SK-N-SH (cell line): ENCODE results near the gene SKOR2. TPM values are rescaled to one million over a fixed set of nuclear protein-coding genes. Genes with fewer than 3 reads are reported as not detected.

ENCODE experiments used
- CTCF ChIA-PET: fragments of 300-600, 350-600 bp; formaldehyde crosslinking; extraction: SDS; loops from one replicate; lab custom pipeline; 2021; lab: Yijun Ruan, JAX
- POLR2A ChIA-PET: fragments of 350-600 bp; sonication (Branson Sonifier 250); formaldehyde crosslinking; extraction: SDS; loops from one replicate; lab custom pipeline; 2020; ENCODE audit warnings: antibody characterized with exemption, inconsistent platforms; lab: Yijun Ruan, JAX
- DNase-seq: peaks from one replicate; pipeline ENCODE4 v3.0.0; 2012
- H2AFZ ChIP-seq: fragments of 200-600 bp; sonication (generic); 2 replicates; pipeline ENCODE4 v1.8.1; 2016; ENCODE audit warnings: antibody characterized with exemption, mild to moderate bottlenecking, low read depth
- H3F3A ChIP-seq: fragments of 200-600 bp; sonication (generic); replicated peaks from 2 replicates; pipeline ENCODE3; 2016; ENCODE audit warnings: antibody characterized with exemption, mild to moderate bottlenecking; ENCODE audit not compliant: insufficient read depth
- H3K27ac ChIP-seq, 2 experiments: fragments of 200-500 bp in 1 of 2; fragments of 200-600 bp in 1 of 2; sonication (Bioruptor generic) in 1 of 2; sonication (generic), shearing (Covaris generic) in 1 of 2; 2 replicates each; pipeline versions ENCODE4 v1.5.1 to v1.6.1; 2014 to 2016; ENCODE audit warnings: low read depth in 2 of 2, inconsistent platforms in 1 of 2, low read length in 1 of 2, mild to moderate bottlenecking in 1 of 2, mixed read lengths in 1 of 2
- H3K27me3 ChIP-seq: fragments of 200-600 bp; sonication (generic), shearing (Covaris generic); 2 replicates; pipeline ENCODE4 v1.6.1; 2016; ENCODE audit warnings: mixed run types; ENCODE audit not compliant: insufficient read depth
- H3K36me3 ChIP-seq, 2 experiments: fragments of 200-500 bp in 1 of 2; fragments of 200-600 bp in 1 of 2; sonication (Bioruptor generic) in 1 of 2; sonication (generic) in 1 of 2; replicated peaks in 1 of 2; 2 replicates each; pipeline versions ENCODE3 to v1.5.1; 2014 to 2016; ENCODE audit warnings: low read length in 1 of 2, mild to moderate bottlenecking in 1 of 2; ENCODE audit not compliant: insufficient read depth in 2 of 2, control insufficient read depth in 1 of 2
- H3K4me1 ChIP-seq, 2 experiments: fragments of 200-500 bp in 1 of 2; fragments of 200-600 bp in 1 of 2; sonication (Bioruptor generic) in 1 of 2; sonication (generic), shearing (Covaris generic) in 1 of 2; 2 replicates each; pipeline versions ENCODE4 v1.5.1 to v1.6.1; 2014 to 2016; ENCODE audit warnings: low read depth in 1 of 2, low read length in 1 of 2, mixed run types in 1 of 2; ENCODE audit not compliant: insufficient read depth in 2 of 2, control insufficient read depth in 1 of 2
- H3K4me2 ChIP-seq: fragments of 200-600 bp; sonication (generic), shearing (Covaris generic); 2 replicates; pipeline ENCODE4 v1.6.1; 2017; ENCODE audit warnings: mixed run types
- H3K4me3 ChIP-seq, 2 experiments: fragments of 200-500 bp in 1 of 2; fragments of 200-600 bp in 1 of 2; sonication (Bioruptor generic) in 1 of 2; sonication (generic), shearing (Covaris generic) in 1 of 2; 2 replicates each; pipeline versions ENCODE4 v1.5.1 to v1.8.1; 2014 to 2016; ENCODE audit warnings: low read depth in 2 of 2, inconsistent platforms in 1 of 2, low read length in 1 of 2, mild to moderate bottlenecking in 1 of 2, mixed read lengths in 1 of 2, moderate library complexity in 1 of 2
- H3K79me2 ChIP-seq: fragments of 200-600 bp; sonication (generic); 2 replicates; pipeline ENCODE4 v1.8.1; 2017; ENCODE audit warnings: mild to moderate bottlenecking; ENCODE audit not compliant: insufficient read depth
- H3K9ac ChIP-seq: fragments of 200-600 bp; sonication (generic); 2 replicates; pipeline ENCODE4 v1.6.1; 2017; ENCODE audit warnings: mixed run types
- H3K9me2 ChIP-seq: fragments of 200-600 bp; sonication (generic); 2 replicates; pipeline ENCODE4 v1.6.1; 2017; ENCODE audit warnings: mixed run types
- H3K9me3 ChIP-seq: fragments of 200-600 bp; sonication (generic); 2 replicates; pipeline ENCODE4 v1.6.1; 2017; ENCODE audit warnings: mixed run types, mild to moderate bottlenecking, moderate library complexity
- H4K20me1 ChIP-seq: fragments of 200-600 bp; sonication (generic); 2 replicates; pipeline ENCODE4 v1.6.1; 2017; ENCODE audit warnings: mild to moderate bottlenecking, mixed run types; ENCODE audit not compliant: insufficient read depth
- EP300 ChIP-seq, 2 experiments: IDR thresholded peaks; 2 replicates each; pipeline versions ENCODE4 v1.4.0 to v1.6.1; 2012; ENCODE audit warnings: borderline replicate concordance in 1 of 2, low read depth in 1 of 2, low read length in 1 of 2
- GATA2 ChIP-seq: sonication (generic); formaldehyde crosslinking; IDR thresholded peaks from 2 replicates; pipeline ENCODE4 v1.5.0; 2020; ENCODE audit warnings: mild to moderate bottlenecking, missing genetic modification reagents
- JUND ChIP-seq: IDR thresholded peaks from 2 replicates; pipeline ENCODE4 v1.4.0; 2012
- RAD21 ChIP-seq: IDR thresholded peaks from 2 replicates; pipeline ENCODE4 v1.6.1; 2012; ENCODE audit warnings: mild to moderate bottlenecking, low read length
- RFX5 ChIP-seq: IDR thresholded peaks from 2 replicates; pipeline ENCODE4 v1.6.1; 2012; ENCODE audit warnings: mild to moderate bottlenecking, improper control_type of control experiment, low read length
- RXRA ChIP-seq: IDR thresholded peaks from 2 replicates; pipeline ENCODE4 v1.4.0; 2012; ENCODE audit warnings: low read depth, mild to moderate bottlenecking, borderline replicate concordance
- WGBS: methylation state at CpG from one replicate; pipeline ENCODE4 v1.1.6; 2017; ENCODE audit warnings: low lambda C conversion rate; 5-methylcytosine and 5-hydroxymethylcytosine counted together
- polyA plus RNA-seq, 3 experiments: library from polyadenylated mRNA; depleted of rRNA; stranded (reverse); fragments of >200 nt; gene quantifications; 2 replicates each; pipeline ENCODE4 v1.2.3, GENCODE V29; 2012
- TF ChIP-seq, protein P1 (sequence below): fragments of 200-600 bp; sonication (generic); IDR thresholded peaks from 2 replicates; pipeline ENCODE4 v1.6.1; 2017; ENCODE audit warnings: antibody characterized with exemption, mild to moderate bottlenecking, moderate library complexity
- TF ChIP-seq, protein P2 (sequence below): IDR thresholded peaks from 2 replicates; pipeline ENCODE4; 2012
- TF ChIP-seq, protein P3 (sequence below): fragments of 150-350 bp; IDR thresholded peaks from 2 replicates; pipeline ENCODE4 v1.6.1; 2016; ENCODE audit warnings: mild to moderate bottlenecking, low read depth, low read length
- TF ChIP-seq, protein P4 (sequence below): IDR thresholded peaks from 2 replicates; pipeline ENCODE4 v1.4.0; 2012; ENCODE audit warnings: low read depth, borderline replicate concordance

The SKOR2 gene
- polyA plus RNA-seq, 1 of the 3 experiments (the other 2 are of a cell fraction): not detected

DNA sequence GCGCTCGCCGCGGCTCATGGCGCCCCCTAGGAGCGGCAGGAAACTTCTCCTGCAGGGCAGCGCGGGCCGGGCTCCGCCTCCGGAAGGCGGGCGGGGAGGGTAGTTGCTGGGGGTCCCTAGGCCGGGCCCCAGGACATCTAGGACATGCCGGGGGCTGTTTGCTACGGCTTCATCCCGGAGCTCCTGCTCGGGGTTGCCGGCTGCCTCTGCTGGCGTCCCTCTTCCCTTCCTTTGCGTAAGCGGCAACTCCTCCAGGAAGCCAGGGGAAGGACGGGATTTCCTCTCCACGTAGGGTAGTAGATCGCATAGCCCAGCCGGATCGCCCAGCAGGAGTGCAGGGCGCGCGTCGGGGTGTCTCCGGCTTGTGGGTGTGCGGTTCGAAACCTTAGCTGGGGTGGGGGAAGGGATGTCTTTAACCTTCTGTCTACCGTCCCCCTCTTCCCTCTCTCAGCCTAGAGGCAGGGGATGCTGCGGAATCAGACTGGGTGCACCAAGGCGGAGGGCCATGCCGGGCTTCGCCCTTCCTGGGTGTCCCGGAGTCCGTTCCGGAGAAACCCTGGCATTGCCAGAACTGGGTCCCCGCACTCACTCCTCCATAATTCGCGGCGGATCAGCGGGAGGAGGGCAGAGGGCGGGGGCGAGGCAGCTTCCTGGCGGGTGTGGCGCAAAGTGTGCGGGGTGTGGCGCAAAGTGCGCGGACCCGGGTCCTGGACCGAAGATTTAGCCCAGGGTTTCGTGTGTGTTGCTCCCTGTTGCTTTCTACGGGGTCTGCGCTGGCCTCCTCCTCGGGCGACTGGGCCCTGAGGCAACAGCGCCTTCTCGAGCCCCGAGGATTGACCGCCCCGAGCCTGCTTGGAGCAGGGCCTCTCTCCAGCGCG is 12.2 kb upstream of the SKOR2 start:
- ChIA-PET CTCF (interaction anchor here (0.6 to 9.9 kb wide), 21 partner anchors 9 to 493 kb away, joined by 3 to 135 read pairs (median 4); partner anchors contain the start of gene SKOR2), POLR2A (no interaction called here)
- Histone ChIP-seq H3K27ac (no peak overlapping the region), H3F3A (no peaks in the 10 kb centered on the region), H3K4me2 (0 out of 2 replicates have a peak overlapping the region, but pooled peaks have one; percentile 15), H3K79me2 (no peaks in the 10 kb centered on the region), H3K4me1 (peaks cover 0 to 8% of the 10 kb centered on the region in 2 experiments; a peak in 1 of 4 replicates), H3K9ac (no peak overlapping the region), H3K4me3 (peak overlapping the region; percentile 35 to 38), H3K27me3 (peaks cover 30% of the 10 kb centered on the region; the same call in 1 of the 2 replicates), H3K9me3 (no peaks in the 10 kb centered on the region), H2AFZ (no peak overlapping the region), H3K36me3 (no peaks in the 10 kb centered on the region), H3K9me2 (no peaks in the 10 kb centered on the region), H4K20me1 (no peaks in the 10 kb centered on the region)
- 22% methylated on average over 18 of the region's 69 CpGs for WGBS
- TF ChIP-seq, protein P1, sequence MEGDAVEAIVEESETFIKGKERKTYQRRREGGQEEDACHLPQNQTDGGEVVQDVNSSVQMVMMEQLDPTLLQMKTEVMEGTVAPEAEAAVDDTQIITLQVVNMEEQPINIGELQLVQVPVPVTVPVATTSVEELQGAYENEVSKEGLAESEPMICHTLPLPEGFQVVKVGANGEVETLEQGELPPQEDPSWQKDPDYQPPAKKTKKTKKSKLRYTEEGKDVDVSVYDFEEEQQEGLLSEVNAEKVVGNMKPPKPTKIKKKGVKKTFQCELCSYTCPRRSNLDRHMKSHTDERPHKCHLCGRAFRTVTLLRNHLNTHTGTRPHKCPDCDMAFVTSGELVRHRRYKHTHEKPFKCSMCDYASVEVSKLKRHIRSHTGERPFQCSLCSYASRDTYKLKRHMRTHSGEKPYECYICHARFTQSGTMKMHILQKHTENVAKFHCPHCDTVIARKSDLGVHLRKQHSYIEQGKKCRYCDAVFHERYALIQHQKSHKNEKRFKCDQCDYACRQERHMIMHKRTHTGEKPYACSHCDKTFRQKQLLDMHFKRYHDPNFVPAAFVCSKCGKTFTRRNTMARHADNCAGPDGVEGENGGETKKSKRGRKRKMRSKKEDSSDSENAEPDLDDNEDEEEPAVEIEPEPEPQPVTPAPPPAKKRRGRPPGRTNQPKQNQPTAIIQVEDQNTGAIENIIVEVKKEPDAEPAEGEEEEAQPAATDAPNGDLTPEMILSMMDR: peak; percentile 37; the same call in 1 of the 2 replicates
- TF ChIP-seq, protein P2, sequence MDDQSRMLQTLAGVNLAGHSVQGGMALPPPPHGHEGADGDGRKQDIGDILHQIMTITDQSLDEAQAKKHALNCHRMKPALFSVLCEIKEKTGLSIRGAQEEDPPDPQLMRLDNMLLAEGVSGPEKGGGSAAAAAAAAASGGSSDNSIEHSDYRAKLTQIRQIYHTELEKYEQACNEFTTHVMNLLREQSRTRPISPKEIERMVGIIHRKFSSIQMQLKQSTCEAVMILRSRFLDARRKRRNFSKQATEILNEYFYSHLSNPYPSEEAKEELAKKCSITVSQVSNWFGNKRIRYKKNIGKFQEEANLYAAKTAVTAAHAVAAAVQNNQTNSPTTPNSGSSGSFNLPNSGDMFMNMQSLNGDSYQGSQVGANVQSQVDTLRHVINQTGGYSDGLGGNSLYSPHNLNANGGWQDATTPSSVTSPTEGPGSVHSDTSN: no peak
- TF ChIP-seq RFX5 (no peak), EP300 (IDR thresholded peaks at IDR 0.05; ENCODE audit: borderline replicate concordance in 1 of 2, low read depth in 1 of 2, low read length in 1 of 2) (no peak)
- DNase-seq: peak; percentile 77

DNA sequence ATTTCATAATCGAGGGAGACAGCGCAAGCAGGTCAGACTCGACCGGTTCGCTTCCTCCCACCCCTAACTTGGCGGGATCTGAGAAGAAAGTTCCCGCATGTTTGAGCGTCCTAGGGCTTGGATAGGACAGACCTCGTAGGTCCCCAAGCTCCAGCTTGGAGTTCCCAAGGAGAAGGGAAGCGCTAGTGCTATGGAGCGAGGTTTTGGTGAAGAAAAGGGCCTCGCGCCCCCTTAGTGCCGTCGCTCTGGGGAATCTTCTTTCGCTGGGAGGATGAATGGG is 11.6 kb upstream of the SKOR2 start:
- H3K9me3 ChIP-seq: no peaks in the 10 kb centered on the region
- no peaks in the 10 kb centered on the region for H3K79me2 ChIP-seq
- H3K9me2 ChIP-seq: no peaks in the 10 kb centered on the region
- H3K4me3 ChIP-seq: peak overlapping the region in 1 of 2 experiments; percentile 35; a peak in 1 of 4 replicates
- POLR2A ChIA-PET: no interaction called here
- H3K4me2 ChIP-seq: 0 out of 2 replicates have a peak overlapping the region, but pooled peaks have one; percentile 15
- no peak overlapping the region for H3K9ac ChIP-seq
- no peak overlapping the region for H3K27ac ChIP-seq
- H4K20me1 ChIP-seq: no peaks in the 10 kb centered on the region
- H2AFZ ChIP-seq: no peak overlapping the region
- TF ChIP-seq, protein P1: no peak
- TF ChIP-seq, protein P3, sequence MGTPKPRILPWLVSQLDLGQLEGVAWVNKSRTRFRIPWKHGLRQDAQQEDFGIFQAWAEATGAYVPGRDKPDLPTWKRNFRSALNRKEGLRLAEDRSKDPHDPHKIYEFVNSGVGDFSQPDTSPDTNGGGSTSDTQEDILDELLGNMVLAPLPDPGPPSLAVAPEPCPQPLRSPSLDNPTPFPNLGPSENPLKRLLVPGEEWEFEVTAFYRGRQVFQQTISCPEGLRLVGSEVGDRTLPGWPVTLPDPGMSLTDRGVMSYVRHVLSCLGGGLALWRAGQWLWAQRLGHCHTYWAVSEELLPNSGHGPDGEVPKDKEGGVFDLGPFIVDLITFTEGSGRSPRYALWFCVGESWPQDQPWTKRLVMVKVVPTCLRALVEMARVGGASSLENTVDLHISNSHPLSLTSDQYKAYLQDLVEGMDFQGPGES: no peak
- TF ChIP-seq EP300 (IDR thresholded peaks at IDR 0.05; ENCODE audit: borderline replicate concordance in 1 of 2, low read depth in 1 of 2, low read length in 1 of 2): no peak
- no peak for TF ChIP-seq GATA2
- no peak for TF ChIP-seq JUND
- TF ChIP-seq, protein P4, sequence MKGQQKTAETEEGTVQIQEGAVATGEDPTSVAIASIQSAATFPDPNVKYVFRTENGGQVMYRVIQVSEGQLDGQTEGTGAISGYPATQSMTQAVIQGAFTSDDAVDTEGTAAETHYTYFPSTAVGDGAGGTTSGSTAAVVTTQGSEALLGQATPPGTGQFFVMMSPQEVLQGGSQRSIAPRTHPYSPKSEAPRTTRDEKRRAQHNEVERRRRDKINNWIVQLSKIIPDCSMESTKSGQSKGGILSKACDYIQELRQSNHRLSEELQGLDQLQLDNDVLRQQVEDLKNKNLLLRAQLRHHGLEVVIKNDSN: no peak
- peak; percentile 30; the same call in 1 of the 2 replicates for TF ChIP-seq RAD21
- no peak for TF ChIP-seq RXRA
- WGBS: 37% methylated on average over 15 of the region's 16 CpGs
- no peaks in the 10 kb centered on the region for H3K36me3 ChIP-seq
- H3F3A ChIP-seq: no peaks in the 10 kb centered on the region
- CTCF ChIA-PET: interaction anchor here (0.9 to 9.9 kb wide), 15 partner anchors 13 to 493 kb away, joined by 3 to 135 read pairs (median 5); partner anchors contain the start of gene SKOR2
- no peak for DNase-seq
- H3K27me3 ChIP-seq: peaks cover 30% of the 10 kb centered on the region; the same call in 1 of the 2 replicates
- H3K4me1 ChIP-seq: peaks cover 0 to 8% of the 10 kb centered on the region in 2 experiments; a peak in 1 of 4 replicates
